NCI-H1105 treated with DMSO at 0.1 percent for 48 hours (cell line): ENCODE data around the gene MYH7B.

Experiments
- DNase-seq: peaks from one replicate; lab custom pipeline; 2025; lab: John Stamatoyannopoulos, UW

The MYH7B gene

GRCh38 chr20:34977365-34978091, 21.9 kb downstream of the MYH7B start:
- no peak for DNase-seq

- no peak for DNase-seq
These were observed 22.6 kb downstream of the MYH7B start for GRCh38 chr20:34978092-34978744.

- no peak for DNase-seq
These were observed 23.9 kb downstream of the MYH7B start for GRCh38 chr20:34979366-34980153.

- DNase-seq: no peak
These were observed 25.0 kb downstream of the MYH7B start for GRCh38 chr20:34980543-34981233.

GRCh38 chr20:34982270-34983088, 26.8 kb downstream of the MYH7B start:
- DNase-seq: no peak

- no peak for DNase-seq
These were observed 27.6 kb downstream of the MYH7B start for GRCh38 chr20:34983089-34983820.

- no peak for DNase-seq
These were observed 28.5 kb downstream of the MYH7B start for GRCh38 chr20:34983995-34984735.

GRCh38 chr20:34984756-34985261, 29.1 kb downstream of the MYH7B start:
- no peak for DNase-seq

GRCh38 chr20:34985461-34986310, 30.0 kb downstream of the MYH7B start:
- DNase-seq: no peak

- DNase-seq: no peak
These were observed 30.9 kb downstream of the MYH7B start for GRCh38 chr20:34986311-34987287.

GRCh38 chr20:34987288-34988190, 31.9 kb downstream of the MYH7B start:
- DNase-seq: no peak

GRCh38 chr20:34988191-34988540, 32.5 kb downstream of the MYH7B start:
- DNase-seq: no peak

GRCh38 chr20:34989118-34989517, 33.5 kb downstream of the MYH7B start:
- no peak for DNase-seq

GRCh38 chr20:34989670-34990069, 34.0 kb downstream of the MYH7B start:
- no peak for DNase-seq

GRCh38 chr20:34990231-34990630, 34.6 kb downstream of the MYH7B start:
- DNase-seq: no peak

GRCh38 chr20:34990661-34991214, 35.1 kb downstream of the MYH7B start:
- no peak for DNase-seq
